Measurements from ENCODE around the gene TNFRSF25. TPM values are rescaled to one million over a fixed set of nuclear protein-coding genes. Genes with fewer than 3 reads are reported as not detected.
A peak's percentile ranks its signal among the peaks of the same experiment; 100 is the strongest.

Gene TNFRSF25
- total RNA-seq, 1 donor from 2014 or later, result 11.4 TPM

GRCh38 chr1:6414881-6415626, 50.9 kb downstream of the TNFRSF25 start:
- intact Hi-C loops (cut with DNase I), result no loop called here
- DNase-seq (ENCODE audit: missing footprints), result no peak
- ATAC-seq, result no peak

- intact Hi-C loops (cut with DNase I), result no loop called here
- DNase-seq (ENCODE audit: missing footprints) (no peak), ATAC-seq (peak; percentile 42)
Observed at GRCh38 chr1:6414443-6414844, 51.5 kb downstream of the TNFRSF25 start.

DNA sequence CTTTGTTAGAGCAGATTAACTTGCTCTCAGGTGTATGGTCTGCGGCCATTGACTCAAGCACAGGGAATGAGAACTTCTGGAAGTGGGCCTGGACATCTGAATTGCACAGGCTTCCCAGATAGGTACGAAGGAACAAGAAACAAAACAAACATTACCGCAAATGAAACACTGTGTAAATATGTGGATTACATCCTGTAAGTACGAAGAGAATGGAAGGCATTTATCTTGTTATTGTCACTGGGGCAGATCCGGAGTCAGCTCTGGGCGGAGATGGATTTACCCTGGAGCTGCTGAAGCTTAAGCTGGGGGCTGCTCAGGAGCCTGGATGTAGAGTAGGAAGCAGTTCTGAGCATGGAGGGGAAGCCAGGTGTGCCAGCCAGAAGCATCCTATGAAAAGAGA, 53.1 kb downstream of the TNFRSF25 start:
- no peak for DNase-seq (ENCODE audit: missing footprints)
- intact Hi-C loops (cut with DNase I), result no loop called here
- no peak for ATAC-seq

Small RNAs within 50 kb of the gene (microRNA-seq; reads per million reads assigned to microRNA genes)
- gene MIR4252, result not detected

Other genes starting within 250 kb of the TNFRSF25 start
- gene ICMT, start 230.2 kb downstream of the TNFRSF25 start, total RNA-seq, result 58.8 TPM
- gene HES3, start 222.0 kb downstream of the TNFRSF25 start, total RNA-seq, result not detected
- 10.6 TPM for gene GPR153, start 205.1 kb downstream of the TNFRSF25 start, total RNA-seq
- 9.8 TPM for gene ACOT7, start 72.4 kb downstream of the TNFRSF25 start, total RNA-seq
- gene HES2, start 46.3 kb downstream of the TNFRSF25 start, total RNA-seq, result not detected
- 0.24 TPM for gene ESPN, start 41.4 kb downstream of the TNFRSF25 start, total RNA-seq
- 16.8 TPM for gene PLEKHG5, start 25.5 kb upstream of the TNFRSF25 start, total RNA-seq
- 12.6 TPM for gene NOL9, start 88.3 kb upstream of the TNFRSF25 start, total RNA-seq
- gene TAS1R1, start 89.1 kb upstream of the TNFRSF25 start, total RNA-seq, result not detected
- gene ZBTB48, start 113.8 kb upstream of the TNFRSF25 start, total RNA-seq, result 15.1 TPM
- gene KLHL21, start 136.7 kb upstream of the TNFRSF25 start, total RNA-seq, result 102 TPM
- gene PHF13, start 147.6 kb upstream of the TNFRSF25 start, total RNA-seq, result 8.0 TPM
- gene THAP3, start 158.7 kb upstream of the TNFRSF25 start, total RNA-seq, result 12.5 TPM
- 74.1 TPM for gene DNAJC11, start 235.6 kb upstream of the TNFRSF25 start, total RNA-seq

Measured in Right ventricle myocardium inferior (tissue), 1 donor.